AG04450 (cell line): ENCODE measurements around the gene ABCC10. TPM values are rescaled to one million over a fixed set of nuclear protein-coding genes. Genes with fewer than 3 reads are reported as not detected.

Source experiments
- CTCF ChIA-PET: fragments of 300-600, 350-600 bp; formaldehyde crosslinking; extraction: SDS; loops from one replicate; lab custom pipeline; 2022; ENCODE audit warnings: antibody characterized with exemption, inconsistent platforms; lab: Charles Lee
- POLR2A ChIA-PET: fragments of 350-600 bp; formaldehyde crosslinking; extraction: SDS; loops from one replicate; lab custom pipeline; 2021; ENCODE audit warnings: antibody characterized with exemption, inconsistent platforms; lab: Yijun Ruan, JAX
- DNase-seq: peaks from one replicate; pipeline ENCODE4 v3.0.0-alpha.2; 2011; ENCODE audit warnings: low read depth, low spot score
- H3K27ac ChIP-seq: one replicate; pipeline ENCODE4 v1.5.1; 2012; ENCODE audit warnings: low read depth, low read length, control low read depth
- H3K27me3 ChIP-seq: one replicate; pipeline ENCODE4 v1.6.0; 2012; ENCODE audit warnings: low read length; ENCODE audit not compliant: control insufficient read depth, insufficient read depth
- H3K4me3 ChIP-seq: 2 replicates; pipeline ENCODE4 v1.5.1; 2011; ENCODE audit warnings: mild to moderate bottlenecking, low read depth, low read length, control low read depth
- H3K9me3 ChIP-seq: 2 replicates; pipeline ENCODE4 v1.5.1; 2012; ENCODE audit warnings: low read length; ENCODE audit not compliant: control insufficient read depth, insufficient read depth
- CTCF ChIP-seq: IDR thresholded peaks from 2 replicates; pipeline ENCODE4 v1.5.1; 2011; ENCODE audit warnings: low read depth, low read length, control low read depth, inconsistent platforms
- polyA plus RNA-seq: library from polyadenylated mRNA; depleted of rRNA; stranded (reverse); fragments of >200 nt; gene quantifications from 2 replicates; pipeline ENCODE4 v1.2.3, GENCODE V29; 2011

The ABCC10 gene
- polyA plus RNA-seq, 1 experiment = 12.0 TPM

- ChIA-PET CTCF (no interaction called here), POLR2A (no interaction called here)
- DNase-seq = no peak
- Histone ChIP-seq H3K27me3 (no peaks in the 10 kb centered on the region), H3K27ac (no peak overlapping the region), H3K4me3 (no peak overlapping the region), H3K9me3 (no peaks in the 10 kb centered on the region)
- no peak for TF ChIP-seq CTCF
Measured at GRCh38 chr6:43432009-43432945, 4.9 kb downstream of the ABCC10 start.

GRCh38 chr6:43433148-43433547 lies 5.8 kb downstream of the ABCC10 start:
- TF ChIP-seq CTCF = no peak
- Histone ChIP-seq H3K9me3 (no peaks in the 10 kb centered on the region), H3K4me3 (no peak overlapping the region), H3K27me3 (no peaks in the 10 kb centered on the region), H3K27ac (no peak overlapping the region)
- CTCF ChIA-PET = no interaction called here
- DNase-seq = no peak
- POLR2A ChIA-PET = no interaction called here

- Histone ChIP-seq H3K9me3 (no peaks in the 10 kb centered on the region), H3K27ac (no peak overlapping the region), H3K4me3 (no peak overlapping the region), H3K27me3 (no peaks in the 10 kb centered on the region)
- POLR2A ChIA-PET = no interaction called here
- no peak for DNase-seq
- no peak for TF ChIP-seq CTCF
- CTCF ChIA-PET = interaction anchor here (0.8 kb wide), 1 partner anchor 36 kb away, joined by 3 read pairs; no protein-coding TSS in a partner anchor
Measured at GRCh38 chr6:43434001-43434840, 6.9 kb downstream of the ABCC10 start.

- no peak for TF ChIP-seq CTCF
- H3K27ac ChIP-seq = no peak overlapping the region
- ChIA-PET CTCF (no interaction called here), POLR2A (no interaction called here)
- H3K9me3 ChIP-seq = no peaks in the 10 kb centered on the region
- no peak overlapping the region for H3K4me3 ChIP-seq
- no peaks in the 10 kb centered on the region for H3K27me3 ChIP-seq
- DNase-seq = no peak
Measured at GRCh38 chr6:43434943-43435342, 7.6 kb downstream of the ABCC10 start.
